Keratinocyte (primary cell): Measurements from ENCODE around the gene AUH.

Experiments used
- CTCF ChIP-seq, 3 experiments: IDR thresholded peaks in 1 of 3; conservative IDR thresholded peaks in 1 of 3; optimal IDR thresholded peaks in 1 of 3; 2 replicates in 2 of 3; 3 replicates in 1 of 3; pipeline versions ENCODE3 to v1.5.1; 2011; ENCODE audit warnings: low read length in 3 of 3, mild to moderate bottlenecking in 3 of 3, moderate library complexity in 2 of 3, control low read depth in 1 of 3, inconsistent platforms in 1 of 3; ENCODE audit not compliant: insufficient read depth in 2 of 3; ENCODE audit errors: extremely low read depth in 1 of 3
- EZH2 ChIP-seq: IDR thresholded peaks from one replicate; pipeline ENCODE4 v1.6.1; 2012; ENCODE audit warnings: inconsistent platforms, mild to moderate bottlenecking, low read length, moderate library complexity

- TF ChIP-seq CTCF (optimal IDR thresholded peaks at IDR 0.05 in 1 of 3, IDR thresholded peaks at IDR 0.05 in 1 of 3, conservative IDR thresholded peaks at IDR 0.05 in 1 of 3; ENCODE audit: extremely low read depth in 1 of 3, insufficient read depth in 2 of 3, low read length in 3 of 3) = no peak
- no peak for TF ChIP-seq EZH2
Observed at GRCh38 chr9:91334053-91334452, 27.7 kb downstream of the AUH start.
